GM12891 (cell line): Measurements from ENCODE around the gene ATCAY.

Experiments
- POU2F2 ChIP-seq: IDR thresholded peaks from 2 replicates; pipeline ENCODE4 v1.6.1; 2011; ENCODE audit warnings: low read depth, mild to moderate bottlenecking, control low read depth, low read length, moderate library complexity
- SPI1 ChIP-seq: IDR thresholded peaks from 2 replicates; pipeline ENCODE4 v1.6.1; 2011; ENCODE audit warnings: low read depth, low read length, control low read depth

- TF ChIP-seq SPI1 (no peak), POU2F2 (no peak)
These were observed 65.4 kb downstream of the ATCAY start for GRCh38 chr19:3945838-3946237.
